Nephron (organoid): ENCODE results near the gene DDX6.
"Not testable (repeated sequence)": the region's sequence is repeated elsewhere in the genome, so short reads cannot be mapped to it uniquely, and the experiment has no call there.

ENCODE experiments used
- H3K27ac Mint-ChIP-seq, 3 experiments: 2 replicates each; pipeline ENCODE4 v1.8.0; 2020; ENCODE audit warnings: mixed read lengths in 3 of 3, mild to moderate bottlenecking in 2 of 3, moderate library complexity in 1 of 3
- H3K27me3 Mint-ChIP-seq: 2 replicates; pipeline ENCODE4 v1.8.0; 2021; ENCODE audit warnings: low read depth, mild to moderate bottlenecking, moderate library complexity, mixed read lengths
- H3K36me3 Mint-ChIP-seq: 2 replicates; pipeline ENCODE4 v1.8.0; 2020; ENCODE audit warnings: low read depth, mixed read lengths
- H3K4me1 Mint-ChIP-seq: 2 replicates; pipeline ENCODE4 v1.8.0; 2020; ENCODE audit warnings: mixed read lengths
- H3K4me3 Mint-ChIP-seq, 3 experiments: 2 replicates each; pipeline ENCODE4 v1.8.0; 2020; ENCODE audit warnings: mild to moderate bottlenecking in 3 of 3, mixed read lengths in 3 of 3, moderate library complexity in 2 of 3
- H3K9me3 Mint-ChIP-seq: 2 replicates; pipeline ENCODE4 v1.8.0; 2020; ENCODE audit warnings: mixed read lengths
- TF ChIP-seq, protein P1 (sequence below), 3 experiments: fragments of 200-600 bp; sonication (generic); IDR thresholded peaks; one replicate each; pipeline ENCODE4 v1.5.0; 2021; ENCODE audit warnings: antibody characterized with exemption in 3 of 3; ENCODE audit not compliant: unreplicated experiment in 3 of 3

DDX6 gene

DNA sequence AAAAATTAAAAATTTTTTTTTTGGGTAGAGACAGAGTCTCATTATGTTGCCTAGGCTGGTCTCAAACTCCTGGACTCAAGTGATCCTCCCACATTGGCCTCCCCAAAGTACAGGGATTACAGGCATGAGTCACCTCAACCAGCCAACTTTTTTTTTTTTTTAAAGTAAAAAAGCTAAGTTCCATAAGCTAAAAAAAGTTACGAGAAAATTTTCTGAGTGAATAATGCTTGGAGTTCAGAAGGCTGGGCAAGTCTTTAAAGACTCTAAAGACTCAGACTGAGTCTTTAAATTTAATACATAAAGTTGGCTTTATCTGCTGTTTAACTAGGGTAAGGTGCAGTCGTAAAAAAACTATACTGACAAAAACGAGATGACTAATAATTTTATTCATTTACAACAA is 5.6 kb downstream of the DDX6 start:
- Mint-ChIP-seq H3K4me3 (no peak overlapping the region), H3K27ac (no peak overlapping the region), H3K27me3 (no peaks in the 10 kb centered on the region), H3K9me3 (no peaks in the 10 kb centered on the region), H3K4me1 (peaks cover 27% of the 10 kb centered on the region), H3K36me3 (peaks cover 34% of the 10 kb centered on the region)
- TF ChIP-seq, protein P1, sequence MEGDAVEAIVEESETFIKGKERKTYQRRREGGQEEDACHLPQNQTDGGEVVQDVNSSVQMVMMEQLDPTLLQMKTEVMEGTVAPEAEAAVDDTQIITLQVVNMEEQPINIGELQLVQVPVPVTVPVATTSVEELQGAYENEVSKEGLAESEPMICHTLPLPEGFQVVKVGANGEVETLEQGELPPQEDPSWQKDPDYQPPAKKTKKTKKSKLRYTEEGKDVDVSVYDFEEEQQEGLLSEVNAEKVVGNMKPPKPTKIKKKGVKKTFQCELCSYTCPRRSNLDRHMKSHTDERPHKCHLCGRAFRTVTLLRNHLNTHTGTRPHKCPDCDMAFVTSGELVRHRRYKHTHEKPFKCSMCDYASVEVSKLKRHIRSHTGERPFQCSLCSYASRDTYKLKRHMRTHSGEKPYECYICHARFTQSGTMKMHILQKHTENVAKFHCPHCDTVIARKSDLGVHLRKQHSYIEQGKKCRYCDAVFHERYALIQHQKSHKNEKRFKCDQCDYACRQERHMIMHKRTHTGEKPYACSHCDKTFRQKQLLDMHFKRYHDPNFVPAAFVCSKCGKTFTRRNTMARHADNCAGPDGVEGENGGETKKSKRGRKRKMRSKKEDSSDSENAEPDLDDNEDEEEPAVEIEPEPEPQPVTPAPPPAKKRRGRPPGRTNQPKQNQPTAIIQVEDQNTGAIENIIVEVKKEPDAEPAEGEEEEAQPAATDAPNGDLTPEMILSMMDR (IDR thresholded peaks at IDR 0.05; ENCODE audit: unreplicated experiment in 3 of 3): no peak

DNA sequence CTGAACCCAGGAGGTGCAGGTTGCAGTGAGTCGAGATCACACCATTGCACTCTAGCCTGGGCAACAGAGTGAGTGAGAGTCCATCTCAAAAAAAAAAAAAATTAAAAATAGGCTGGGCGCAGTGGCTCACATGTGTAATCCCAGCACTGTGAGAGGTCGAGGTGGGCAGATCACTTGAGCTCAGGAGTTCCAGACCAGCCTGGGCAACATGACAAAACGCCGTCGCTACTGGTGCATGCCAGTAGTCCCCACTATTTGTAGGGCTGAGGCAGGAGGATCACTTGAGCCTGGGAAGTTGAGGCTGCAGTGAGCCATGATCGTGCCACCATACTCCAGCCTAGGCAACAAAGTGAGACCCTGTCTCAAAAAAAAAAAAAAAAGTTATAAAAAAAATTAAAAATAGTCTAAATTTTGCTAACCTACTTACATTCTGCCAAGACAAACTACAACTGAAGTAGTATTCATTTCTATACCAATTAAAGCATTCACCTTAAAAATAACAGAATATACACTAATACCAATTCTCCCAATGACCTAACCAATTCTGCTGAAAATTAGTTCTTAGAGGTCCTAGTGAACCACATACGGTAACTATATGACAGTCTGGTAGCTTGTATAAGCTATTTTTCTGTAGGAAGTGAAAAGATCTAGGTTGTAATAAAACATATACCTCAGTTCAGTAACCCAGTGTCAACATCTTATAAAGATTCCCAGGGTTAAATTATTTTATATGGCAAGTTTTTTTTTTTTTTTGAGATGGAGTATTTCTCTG is 7.1 kb downstream of the DDX6 start:
- Mint-ChIP-seq H3K36me3 (peaks cover 44% of the 10 kb centered on the region), H3K4me3 (no peak overlapping the region), H3K27me3 (no peaks in the 10 kb centered on the region), H3K4me1 (peaks cover 20% of the 10 kb centered on the region), H3K9me3 (no peaks in the 10 kb centered on the region), H3K27ac (no peak overlapping the region)
- TF ChIP-seq, protein P1 (IDR thresholded peaks at IDR 0.05; ENCODE audit: unreplicated experiment in 3 of 3): no peak

DNA sequence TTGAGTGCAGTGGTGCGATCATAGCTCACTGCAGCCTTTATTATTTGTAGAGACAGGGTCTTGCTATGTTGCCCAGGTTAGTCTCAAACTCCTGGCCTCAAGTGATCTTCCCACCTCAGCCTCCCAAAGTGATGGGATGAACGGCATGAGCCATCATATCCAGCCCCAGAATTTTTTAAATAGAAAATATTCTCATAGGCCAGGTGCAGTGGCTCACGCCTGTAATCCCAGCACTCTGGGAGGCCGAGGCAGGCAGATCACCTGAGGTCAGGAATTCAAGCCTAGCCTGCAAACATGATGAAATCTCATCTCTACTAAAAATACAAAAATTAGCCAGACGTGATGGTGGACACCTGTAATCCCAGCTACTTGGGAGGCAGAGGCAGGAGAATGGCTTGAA is 7.6 kb downstream of the DDX6 start:
- peaks cover 20% of the 10 kb centered on the region for H3K4me1 Mint-ChIP-seq
- H3K9me3 Mint-ChIP-seq, H3K4me3 Mint-ChIP-seq, H3K27me3 Mint-ChIP-seq, H3K27ac Mint-ChIP-seq: not testable (repeated sequence)
- peaks cover 50% of the 10 kb centered on the region for H3K36me3 Mint-ChIP-seq

DNA sequence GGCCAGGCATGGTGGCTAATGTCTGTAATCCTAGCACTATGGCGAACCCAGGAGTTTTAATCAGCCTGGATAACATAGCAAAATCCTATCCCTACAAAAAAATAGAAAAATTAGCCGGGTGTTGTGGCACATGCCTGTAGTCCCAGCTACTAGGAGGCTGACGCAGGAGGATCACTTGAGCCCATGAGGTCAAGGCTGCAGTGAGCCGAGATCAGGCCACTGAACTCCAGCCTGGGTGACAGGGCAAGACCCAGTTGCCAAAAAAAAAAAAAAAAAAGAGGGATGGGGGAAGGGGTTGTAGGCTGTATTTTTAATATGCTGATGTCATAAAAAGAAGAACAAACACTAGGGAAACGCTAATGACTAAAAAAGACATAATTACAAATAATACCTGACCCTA is 12.1 kb downstream of the DDX6 start:
- no peak overlapping the region for H3K4me3 Mint-ChIP-seq
- H3K36me3 Mint-ChIP-seq: peaks cover 78% of the 10 kb centered on the region
- no peaks in the 10 kb centered on the region for H3K9me3 Mint-ChIP-seq
- no peak overlapping the region for H3K27ac Mint-ChIP-seq
- no peaks in the 10 kb centered on the region for H3K27me3 Mint-ChIP-seq
- peaks cover 5% of the 10 kb centered on the region for H3K4me1 Mint-ChIP-seq
- TF ChIP-seq, protein P1 (IDR thresholded peaks at IDR 0.05; ENCODE audit: unreplicated experiment in 3 of 3): no peak

DNA sequence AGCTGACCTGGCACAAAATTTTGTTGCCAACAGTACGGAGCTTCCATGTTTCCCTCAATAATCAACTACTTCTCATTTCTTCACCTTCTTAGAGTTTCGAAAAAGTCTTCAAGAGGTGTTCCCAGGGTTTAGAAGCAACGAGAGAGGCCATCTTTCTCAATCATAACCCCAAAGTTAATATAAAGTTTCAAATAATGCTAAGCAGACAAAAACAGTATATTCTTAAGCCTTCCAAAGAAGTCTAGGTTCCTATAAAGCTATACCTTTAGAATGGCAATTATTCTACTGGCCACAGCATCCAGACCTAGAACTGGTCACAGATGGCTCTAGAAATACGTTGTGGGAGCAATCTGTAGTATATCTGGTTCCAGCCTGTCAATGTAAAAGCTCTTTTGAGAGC is 16.9 kb downstream of the DDX6 start:
- Mint-ChIP-seq H3K4me1 (peaks cover 31% of the 10 kb centered on the region), H3K4me3 (no peak overlapping the region), H3K9me3 (no peaks in the 10 kb centered on the region), H3K27ac (peak overlapping the region in 1 of 3 experiments; percentile 38), H3K27me3 (no peaks in the 10 kb centered on the region), H3K36me3 (peaks cover 92% of the 10 kb centered on the region)
- TF ChIP-seq, protein P1 (IDR thresholded peaks at IDR 0.05; ENCODE audit: unreplicated experiment in 3 of 3): no peak

DNA sequence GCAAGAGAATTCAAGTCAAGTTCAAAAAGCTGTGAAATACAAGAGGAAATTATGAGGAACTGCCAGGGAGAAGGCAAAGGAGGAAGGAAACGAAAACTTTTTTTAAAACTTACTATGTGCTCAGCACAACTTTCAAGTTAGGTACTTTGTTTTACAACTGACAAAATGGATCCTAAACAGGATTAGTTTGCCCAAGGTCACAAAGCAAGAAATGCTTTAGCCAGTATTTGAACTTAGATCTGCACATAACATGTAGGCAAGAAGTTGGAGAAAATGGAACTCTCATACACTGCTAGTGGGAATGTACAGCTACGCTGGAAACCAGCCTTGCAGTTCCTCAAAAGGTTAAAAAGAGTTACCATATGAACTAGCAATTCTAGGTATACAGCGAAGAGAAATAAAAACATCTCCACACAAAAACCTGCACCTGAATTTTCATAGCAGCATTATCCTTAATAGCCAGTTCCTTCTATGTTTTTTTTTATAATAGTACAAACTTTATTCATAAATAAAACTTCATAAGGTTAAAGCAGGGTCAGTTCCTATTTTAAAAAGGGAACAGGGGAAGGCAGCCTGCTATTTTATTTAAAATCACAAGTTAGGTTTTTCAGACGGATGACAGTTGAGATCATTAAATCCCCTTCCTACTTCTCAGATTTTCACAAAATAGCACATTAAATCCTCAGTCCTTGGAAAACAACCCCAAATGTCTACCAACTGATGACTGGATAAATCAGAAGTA is 19.2 kb downstream of the DDX6 start:
- TF ChIP-seq, protein P1 (IDR thresholded peaks at IDR 0.05; ENCODE audit: unreplicated experiment in 3 of 3): no peak
- Mint-ChIP-seq H3K9me3 (no peaks in the 10 kb centered on the region), H3K36me3 (peaks cover 88% of the 10 kb centered on the region), H3K27me3 (no peaks in the 10 kb centered on the region), H3K27ac (peak overlapping the region; percentile 13 to 79 (median 53)), H3K4me3 (no peak overlapping the region), H3K4me1 (peaks cover 31% of the 10 kb centered on the region)
